Astrocyte (in vitro differentiated cells and primary cell): ENCODE results near the gene DUS1L. TPM values are rescaled to one million over a fixed set of nuclear protein-coding genes. Genes with fewer than 3 reads are reported as not detected.

ENCODE experiments used
- DNase-seq: peaks from one replicate; pipeline ENCODE4 v3.0.0-alpha.2; 2010; ENCODE audit warnings: low read depth
- FAIRE-seq: peaks from 2 replicates; lab custom pipeline; 2011; peaks lifted over from hg19 to GRCh38; lab: Jason Lieb, UNC
- H2AFZ ChIP-seq: 2 replicates; pipeline ENCODE4 v1.6.0; 2012; ENCODE audit warnings: low read depth, low read length, inconsistent platforms
- H3K27ac ChIP-seq: 2 replicates; pipeline ENCODE4 v1.5.1; 2011; ENCODE audit warnings: low read depth, low read length, inconsistent platforms
- H3K27me3 ChIP-seq: 2 replicates; pipeline ENCODE4 v1.6.0; 2011; ENCODE audit warnings: low read length, inconsistent platforms; ENCODE audit not compliant: insufficient read depth
- H3K36me3 ChIP-seq: 2 replicates; pipeline ENCODE4 v1.5.1; 2011; ENCODE audit warnings: low read length, inconsistent platforms; ENCODE audit not compliant: insufficient read depth
- H3K4me1 ChIP-seq: 2 replicates; pipeline ENCODE4 v1.5.1; 2011; ENCODE audit warnings: low read length, inconsistent platforms; ENCODE audit not compliant: insufficient read depth
- H3K4me2 ChIP-seq: 2 replicates; pipeline ENCODE4 v1.6.0; 2012; ENCODE audit warnings: low read length, inconsistent platforms
- H3K4me3 ChIP-seq: 2 replicates; pipeline ENCODE4 v1.5.1; 2011; ENCODE audit warnings: low read depth, mild to moderate bottlenecking, low read length, inconsistent platforms; ENCODE audit not compliant: insufficient read depth
- H3K79me2 ChIP-seq: 2 replicates; pipeline ENCODE4 v1.6.0; 2012; ENCODE audit warnings: mild to moderate bottlenecking, low read length, inconsistent platforms; ENCODE audit not compliant: insufficient read depth
- H3K9ac ChIP-seq: 2 replicates; pipeline ENCODE4 v1.6.0; 2012; ENCODE audit warnings: mild to moderate bottlenecking, low read length, inconsistent platforms
- H3K9me3 ChIP-seq: 2 replicates; pipeline ENCODE4 v1.5.1; 2012; ENCODE audit warnings: low read depth, mild to moderate bottlenecking, low read length, inconsistent platforms; ENCODE audit not compliant: insufficient read depth
- H4K20me1 ChIP-seq: 2 replicates; pipeline ENCODE4 v1.6.0; 2012; ENCODE audit warnings: low read length, inconsistent platforms; ENCODE audit not compliant: insufficient read depth
- H3K27ac Mint-ChIP-seq: one replicate; pipeline ENCODE4 v1.8.0; 2021; ENCODE audit warnings: mild to moderate bottlenecking, mixed read lengths; ENCODE audit not compliant: unreplicated experiment
- H3K27me3 Mint-ChIP-seq: one replicate; pipeline ENCODE4 v1.8.0; 2021; ENCODE audit warnings: low read depth, mixed read lengths; ENCODE audit not compliant: unreplicated experiment
- H3K36me3 Mint-ChIP-seq: one replicate; pipeline ENCODE4 v1.8.0; 2021; ENCODE audit warnings: low read depth, mixed read lengths; ENCODE audit not compliant: unreplicated experiment
- H3K4me1 Mint-ChIP-seq: one replicate; pipeline ENCODE4 v1.8.0; 2021; ENCODE audit warnings: low read depth, mixed read lengths; ENCODE audit not compliant: unreplicated experiment
- H3K4me3 Mint-ChIP-seq: one replicate; pipeline ENCODE4 v1.8.0; 2021; ENCODE audit warnings: mild to moderate bottlenecking, moderate library complexity, mixed read lengths; ENCODE audit not compliant: unreplicated experiment
- H3K9me3 Mint-ChIP-seq: one replicate; pipeline ENCODE4 v1.8.0; 2021; ENCODE audit warnings: mild to moderate bottlenecking, mixed read lengths; ENCODE audit not compliant: unreplicated experiment
- EZH2 ChIP-seq: IDR thresholded peaks from 2 replicates; pipeline ENCODE4 v1.6.1; 2012; ENCODE audit warnings: mild to moderate bottlenecking, low read length, inconsistent platforms; ENCODE audit not compliant: insufficient read depth
- total RNA-seq: library from RNA; stranded (reverse); gene quantifications from 2 replicates; pipeline ENCODE4 v1.2.1, GENCODE V29; 2021
- TF ChIP-seq, protein P1 (sequence below): IDR thresholded peaks from 2 replicates; pipeline ENCODE4 v1.5.1; 2011; ENCODE audit warnings: low read depth, mild to moderate bottlenecking, inconsistent platforms, low read length, moderate library complexity; ENCODE audit not compliant: insufficient read depth

Gene DUS1L
- total RNA-seq, 1 donor from 2014 or later, result 55.1 TPM

DNA sequence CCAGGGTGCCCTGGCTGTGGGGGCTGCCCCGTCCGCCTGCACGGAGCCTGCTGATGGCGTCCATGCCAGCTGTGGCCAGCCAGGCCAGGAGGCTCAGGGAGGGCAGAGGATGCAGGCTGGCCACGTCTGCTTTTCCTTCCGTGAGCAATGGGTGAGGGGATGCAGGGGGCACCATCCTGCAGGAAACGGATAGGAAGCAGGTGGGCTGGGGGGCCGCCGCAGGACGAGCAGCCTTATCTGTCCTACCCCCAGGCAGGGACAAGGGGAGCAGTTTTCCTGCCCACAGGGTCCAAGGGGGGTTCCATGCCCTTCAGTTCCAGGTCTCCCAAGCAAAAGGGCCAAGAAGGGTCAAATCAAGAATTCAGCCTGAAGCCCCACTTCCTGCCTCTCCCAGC, 6.8 kb downstream of the DUS1L start:
- H2AFZ ChIP-seq, result no peak overlapping the region

DNA sequence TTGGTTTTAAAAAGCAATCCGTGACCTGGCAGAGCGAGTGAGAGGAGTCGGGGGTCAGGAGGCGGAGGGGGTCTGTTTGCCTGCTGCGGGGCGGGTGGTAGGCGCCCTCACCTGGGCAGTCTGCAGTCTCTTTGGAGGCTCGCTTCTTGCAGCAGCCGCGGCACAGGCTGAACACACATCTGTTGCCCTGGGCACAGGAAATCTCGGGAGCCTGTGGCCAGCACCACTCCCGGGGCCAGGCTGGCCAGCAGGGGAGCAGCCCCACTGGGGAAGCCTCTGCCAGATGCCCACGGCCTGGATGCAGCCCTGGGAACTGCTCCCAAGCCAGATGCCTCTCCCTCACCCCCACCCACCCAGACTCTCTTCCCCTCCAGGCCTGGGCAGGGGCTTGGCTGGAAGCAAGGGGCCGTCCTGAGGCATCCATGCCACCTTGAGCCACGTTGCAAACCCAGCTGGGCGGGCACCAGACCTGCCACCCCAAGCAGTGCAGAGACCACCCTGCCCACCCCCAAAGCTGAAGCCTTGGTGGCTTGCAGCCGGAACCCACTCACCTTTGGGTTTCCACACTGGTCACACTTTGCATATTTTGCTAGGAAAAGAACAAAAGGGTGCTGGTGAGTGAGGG, 7.3 kb downstream of the DUS1L start:
- peaks cover 3% of the 10 kb centered on the region for H3K36me3 Mint-ChIP-seq
- Histone ChIP-seq H3K9ac (no peak overlapping the region), H3K4me2 (no peak overlapping the region), H4K20me1 (peaks cover 48% of the 10 kb centered on the region), H3K27me3 (no peaks in the 10 kb centered on the region), H3K4me1 (no peaks in the 10 kb centered on the region), H3K9me3 (no peaks in the 10 kb centered on the region), H3K79me2 (peaks cover 19% of the 10 kb centered on the region), H3K36me3 (peaks cover 5% of the 10 kb centered on the region), H3K27ac (no peak overlapping the region), H2AFZ (no peak overlapping the region), H3K4me3 (no peak overlapping the region)
- H3K4me1 Mint-ChIP-seq, result no peaks in the 10 kb centered on the region
- H3K9me3 Mint-ChIP-seq, result no peaks in the 10 kb centered on the region
- no peak for TF ChIP-seq EZH2
- TF ChIP-seq, protein P1, sequence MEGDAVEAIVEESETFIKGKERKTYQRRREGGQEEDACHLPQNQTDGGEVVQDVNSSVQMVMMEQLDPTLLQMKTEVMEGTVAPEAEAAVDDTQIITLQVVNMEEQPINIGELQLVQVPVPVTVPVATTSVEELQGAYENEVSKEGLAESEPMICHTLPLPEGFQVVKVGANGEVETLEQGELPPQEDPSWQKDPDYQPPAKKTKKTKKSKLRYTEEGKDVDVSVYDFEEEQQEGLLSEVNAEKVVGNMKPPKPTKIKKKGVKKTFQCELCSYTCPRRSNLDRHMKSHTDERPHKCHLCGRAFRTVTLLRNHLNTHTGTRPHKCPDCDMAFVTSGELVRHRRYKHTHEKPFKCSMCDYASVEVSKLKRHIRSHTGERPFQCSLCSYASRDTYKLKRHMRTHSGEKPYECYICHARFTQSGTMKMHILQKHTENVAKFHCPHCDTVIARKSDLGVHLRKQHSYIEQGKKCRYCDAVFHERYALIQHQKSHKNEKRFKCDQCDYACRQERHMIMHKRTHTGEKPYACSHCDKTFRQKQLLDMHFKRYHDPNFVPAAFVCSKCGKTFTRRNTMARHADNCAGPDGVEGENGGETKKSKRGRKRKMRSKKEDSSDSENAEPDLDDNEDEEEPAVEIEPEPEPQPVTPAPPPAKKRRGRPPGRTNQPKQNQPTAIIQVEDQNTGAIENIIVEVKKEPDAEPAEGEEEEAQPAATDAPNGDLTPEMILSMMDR, result no peak
- no peaks in the 10 kb centered on the region for H3K27me3 Mint-ChIP-seq
- no peak for FAIRE-seq
- DNase-seq, result no peak
- H3K4me3 Mint-ChIP-seq, result no peak overlapping the region
- H3K27ac Mint-ChIP-seq, result no peak overlapping the region

More for the DNA sequence above, 6.8 kb downstream of the DUS1L start:
- Mint-ChIP-seq H3K9me3 (no peaks in the 10 kb centered on the region), H3K4me1 (no peaks in the 10 kb centered on the region), H3K36me3 (peaks cover 3% of the 10 kb centered on the region), H3K27ac (no peak overlapping the region), H3K27me3 (no peaks in the 10 kb centered on the region), H3K4me3 (no peak overlapping the region)
- FAIRE-seq (no peak), DNase-seq (no peak)
- peaks cover 52% of the 10 kb centered on the region for H4K20me1 ChIP-seq
- no peak overlapping the region for H3K4me2 ChIP-seq
- H3K27me3 ChIP-seq, result no peaks in the 10 kb centered on the region
- H3K9ac ChIP-seq, result no peak overlapping the region
- H3K4me3 ChIP-seq, result no peak overlapping the region
- no peaks in the 10 kb centered on the region for H3K4me1 ChIP-seq
- peaks cover 19% of the 10 kb centered on the region for H3K79me2 ChIP-seq
- H3K36me3 ChIP-seq, result peaks cover 5% of the 10 kb centered on the region
- H3K9me3 ChIP-seq, result no peaks in the 10 kb centered on the region
- TF ChIP-seq, protein P1, result no peak
- no peak for TF ChIP-seq EZH2
- no peak overlapping the region for H3K27ac ChIP-seq
